HepG2 (cell line): ENCODE results near the gene MYO15A. TPM values are rescaled to one million over a fixed set of nuclear protein-coding genes. Genes with fewer than 3 reads are reported as not detected.

Source experiments
- ATAC-seq: fragments of 200-7000 bp; cut with Tn5 transposase; 3 replicates; pipeline ENCODE4 v1.9.1; 2020; ENCODE audit warnings: mild to moderate bottlenecking, moderate library complexity
- BruUV-seq: library from RNA; stranded (reverse); fragments of 400-500 nt; replicated peaks from 2 replicates; lab custom pipeline; 2021; lab: Mats Ljungman, UMichigan
- CTCF ChIA-PET: fragments of 300-600 bp; formaldehyde crosslinking; extraction: SDS; loops from one replicate; lab custom pipeline; 2021; ENCODE audit warnings: low total read pairs, inconsistent platforms, low intra/inter-chr PET ratio; lab: Yijun Ruan, JAX
- POLR2A ChIA-PET: fragments of 350-600 bp; sonication (Branson Sonifier 250); formaldehyde crosslinking; loops from one replicate; lab custom pipeline; 2020; ENCODE audit warnings: antibody characterized with exemption, inconsistent platforms; lab: Yijun Ruan, JAX
- DNase-seq: peaks from one replicate; pipeline ENCODE4 v3.0.0-alpha.2; 2015; ENCODE audit warnings: low spot score
- FAIRE-seq: peaks from 3 replicates; lab custom pipeline; 2011; peaks lifted over from hg19 to GRCh38; lab: Jason Lieb, UNC
- H2AFZ ChIP-seq: one replicate; pipeline ENCODE4 v1.6.1; 2011; ENCODE audit warnings: low read length, inconsistent platforms
- H3K27ac ChIP-seq: fragments of 300-600 bp; 3 replicates; pipeline ENCODE4 v1.8.0; 2011; ENCODE audit warnings: mixed run types, mild to moderate bottlenecking, mixed read lengths, low read length, inconsistent platforms; ENCODE audit not compliant: insufficient read depth; ENCODE audit errors: extremely low read length
- H3K27me3 ChIP-seq, 2 experiments: fragments of 200-600 bp in 1 of 2; 2 replicates in 1 of 2; 3 replicates in 1 of 2; pipeline versions ENCODE4 v1.6.0 to v1.8.0; 2011; ENCODE audit warnings: low read length in 2 of 2, mild to moderate bottlenecking in 2 of 2, moderate library complexity in 2 of 2, inconsistent platforms in 1 of 2; ENCODE audit not compliant: insufficient read depth in 2 of 2, control insufficient read depth in 1 of 2
- H3K36me3 ChIP-seq, 2 experiments: fragments of 200-600 bp in 1 of 2; replicated peaks in 1 of 2; 2 replicates in 1 of 2; 3 replicates in 1 of 2; pipeline versions ENCODE4 v1.5.1 to v1.8.0; 2011; ENCODE audit warnings: low read length in 2 of 2, inconsistent platforms in 1 of 2; ENCODE audit not compliant: insufficient read depth in 2 of 2, control insufficient read depth in 1 of 2
- H3K4me1 ChIP-seq: 2 replicates; pipeline ENCODE4 v1.5.1; 2012; ENCODE audit warnings: low read length, inconsistent platforms; ENCODE audit not compliant: insufficient read depth
- H3K4me2 ChIP-seq: 2 replicates; pipeline ENCODE4 v1.6.0; 2011; ENCODE audit warnings: low read depth, low read length, inconsistent platforms
- H3K4me3 ChIP-seq, 3 experiments: fragments of 200-600 bp in 1 of 3; sonication (generic), shearing (Covaris generic) in 1 of 3; replicated peaks in 1 of 3; 2 replicates each; pipeline ENCODE4 v1.5.1; 2011 to 2016; ENCODE audit warnings: low read length in 3 of 3, inconsistent platforms in 2 of 3, low read depth in 2 of 3, mild to moderate bottlenecking in 2 of 3, control low read depth in 1 of 3, mixed read lengths in 1 of 3; ENCODE audit not compliant: insufficient read depth in 1 of 3
- H3K79me2 ChIP-seq: one replicate; pipeline ENCODE4 v1.6.1; 2011; ENCODE audit warnings: low read length, inconsistent platforms; ENCODE audit not compliant: insufficient read depth
- H3K9ac ChIP-seq: 2 replicates; pipeline ENCODE4 v1.6.0; 2011; ENCODE audit warnings: mild to moderate bottlenecking, low read depth, low read length, inconsistent platforms; ENCODE audit not compliant: insufficient read depth
- H3K9me3 ChIP-seq: 2 replicates; pipeline ENCODE4 v1.5.1; 2012; ENCODE audit warnings: mild to moderate bottlenecking, low read length
- H4K20me1 ChIP-seq: 2 replicates; pipeline ENCODE4 v1.6.0; 2011; ENCODE audit warnings: inconsistent platforms, mild to moderate bottlenecking, low read length, moderate library complexity; ENCODE audit not compliant: insufficient read depth
- AGO2 ChIP-seq: fragments of 200-400 bp; formaldehyde crosslinking; optimal IDR thresholded peaks from 2 replicates; pipeline ENCODE3; 2017; ENCODE audit warnings: mild to moderate bottlenecking, low read depth, low read length, moderate library complexity
- GATAD2A ChIP-seq: IDR thresholded peaks from 2 replicates; pipeline ENCODE4 v1.6.1; 2016
- KLF15 ChIP-seq: sonication (generic); formaldehyde crosslinking; IDR thresholded peaks from 2 replicates; pipeline ENCODE4 v1.8.1; 2023; ENCODE audit warnings: borderline replicate concordance, mild to moderate bottlenecking, inconsistent platforms, missing genetic modification reagents, mixed read lengths
- KMT2B ChIP-seq: IDR thresholded peaks from 2 replicates; pipeline ENCODE4 v1.6.1; 2016; ENCODE audit warnings: missing genetic modification reagents, missing compliant biosample characterization
- RBM22 ChIP-seq: fragments of 200-400 bp; formaldehyde crosslinking; optimal IDR thresholded peaks from 2 replicates; pipeline ENCODE3; 2017; ENCODE audit warnings: mild to moderate bottlenecking, low read length, moderate library complexity
- TBX3 ChIP-seq: fragments of 450-650 bp; IDR thresholded peaks from 2 replicates; pipeline ENCODE4 v1.6.1; 2017; ENCODE audit warnings: antibody characterized with exemption, mild to moderate bottlenecking, inconsistent platforms, borderline replicate concordance
- TCF7 ChIP-seq: sonication (generic); IDR thresholded peaks from 2 replicates; pipeline ENCODE4 v1.6.1; 2016; ENCODE audit warnings: antibody characterized with exemption, low read depth
- ZIK1 ChIP-seq: sonication (generic); formaldehyde crosslinking; IDR thresholded peaks from 2 replicates; pipeline ENCODE4 v1.5.0; 2020; ENCODE audit warnings: mild to moderate bottlenecking, low read depth, missing genetic modification reagents, borderline replicate concordance
- ZNF224 ChIP-seq: sonication (generic); formaldehyde crosslinking; IDR thresholded peaks from 2 replicates; pipeline ENCODE4 v1.5.0; 2020; ENCODE audit warnings: mild to moderate bottlenecking, missing genetic modification reagents
- ZNF543 ChIP-seq: sonication (generic); formaldehyde crosslinking; IDR thresholded peaks from 2 replicates; pipeline ENCODE4 v1.4.0; 2020; ENCODE audit warnings: mild to moderate bottlenecking, missing genetic modification reagents
- ZNF556 ChIP-seq: sonication (generic); formaldehyde crosslinking; IDR thresholded peaks from 2 replicates; pipeline ENCODE4 v1.4.0; 2020; ENCODE audit warnings: mild to moderate bottlenecking, missing genetic modification reagents, borderline replicate concordance
- ZNF841 ChIP-seq: sonication (generic); formaldehyde crosslinking; IDR thresholded peaks from 2 replicates; pipeline ENCODE4 v1.8.1; 2023; ENCODE audit warnings: missing genetic modification reagents, borderline replicate concordance
- ZSCAN21 ChIP-seq: sonication (generic); formaldehyde crosslinking; IDR thresholded peaks from 2 replicates; pipeline ENCODE4 v1.8.0; 2022; ENCODE audit warnings: mild to moderate bottlenecking, missing genetic modification reagents, moderate library complexity, borderline replicate concordance
- WGBS: methylation state at CpG from one replicate; pipeline ENCODE4 v1.1.6; 2017; ENCODE audit warnings: low lambda C conversion rate; 5-methylcytosine and 5-hydroxymethylcytosine counted together
- in situ Hi-C: cut with HindIII; loops from 2 replicates; pipeline ENCODE4 v1.10.0; 2017; ENCODE audit warnings: low pct_unique_long_range_greater_than_20kb; ENCODE audit not compliant: extremely low pct_ligation_motif_present
- intact Hi-C: fragments of 100-400 bp; cut with micrococcal nuclease; formaldehyde crosslinking; loops from one replicate; pipeline ENCODE4 v1.10.0; 2022; ENCODE audit not compliant: unreplicated experiment
- polyA plus RNA-seq, 8 experiments: library from polyadenylated mRNA; depleted of rRNA in 3 of 8; stranded (reverse) in 7 of 8; unstranded in 1 of 8; fragments of >200 nt; fragmentation: Illumina TruSeq in 4 of 8; extraction: Trizol in 4 of 8; gene quantifications; 2 replicates each; pipeline versions ENCODE4 v1.2.1 to v1.2.3, GENCODE V29; 2011 to 2016; ENCODE audit warnings: low read depth in 4 of 8, missing spikeins in 1 of 8, mixed read lengths in 1 of 8; ENCODE audit not compliant: insufficient read depth in 1 of 8
- total RNA-seq, 5 experiments: library from RNA; depleted of rRNA; stranded (reverse); fragments of >200 nt; fragmentation: Illumina TruSeq; extraction: Trizol; gene quantifications; 2 replicates each; pipeline ENCODE4 v1.2.3, GENCODE V29; 2016; ENCODE audit warnings: low read depth in 1 of 5
- TF ChIP-seq, protein P1 (sequence below): sonication (generic); formaldehyde crosslinking; IDR thresholded peaks from 2 replicates; pipeline ENCODE4 v1.5.0; 2020; ENCODE audit warnings: missing genetic modification reagents
- TF ChIP-seq, protein P2 (sequence below): sonication (generic); formaldehyde crosslinking; IDR thresholded peaks from 2 replicates; pipeline ENCODE4 v1.5.0; 2020; ENCODE audit warnings: missing genetic modification reagents

MYO15A gene
- total and polyA plus RNA-seq, 2 of the 13 experiments (the other 11 are each of a cell fraction or from before 2014, with no cell fraction given): 0.07 to 0.20 TPM

DNA sequence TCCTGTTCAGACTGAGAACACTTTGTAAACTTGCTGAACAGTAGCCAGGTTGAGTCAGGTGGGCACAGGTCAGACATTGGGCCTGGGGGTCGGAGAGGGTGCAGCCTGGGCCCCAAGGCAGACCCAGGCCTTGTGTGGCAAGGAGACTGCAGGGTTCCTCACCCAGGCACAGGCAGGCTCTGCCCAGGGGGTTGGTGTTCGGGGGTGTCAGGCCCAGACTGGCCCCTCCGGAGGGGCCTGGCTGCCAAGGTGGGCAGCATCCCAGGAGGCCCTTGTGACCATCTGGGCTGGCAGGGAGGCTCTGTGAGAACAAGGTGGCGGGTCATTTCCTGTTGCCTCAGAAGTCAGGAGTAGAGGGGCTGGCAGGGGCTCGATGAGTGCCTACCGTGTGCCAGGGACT, 585 bp upstream of the MYO15A start:
- Histone ChIP-seq H3K9ac (no peak overlapping the region), H3K79me2 (no peaks in the 10 kb centered on the region), H3K4me1 (peaks cover 6% of the 10 kb centered on the region; the same call in 1 of the 2 replicates), H3K36me3 (peaks cover 1 to 8% of the 10 kb centered on the region in 2 experiments; a peak in 1 of 5 replicates), H3K4me3 (no peak overlapping the region), H4K20me1 (no peaks in the 10 kb centered on the region), H3K9me3 (no peaks in the 10 kb centered on the region), H2AFZ (no peak overlapping the region), H3K27me3 (no peaks in the 10 kb centered on the region), H3K27ac (no peak overlapping the region), H3K4me2 (no peak overlapping the region)
- intact Hi-C loops (no loop called here), in situ Hi-C loops (loop anchor here (25.0 kb wide), 1 partner anchor 96 kb away; no protein-coding TSS in a partner anchor)
- 100% methylated on average over 1 of the region's 6 CpGs for WGBS
- ChIA-PET POLR2A (no interaction called here), CTCF (no interaction called here)
- FAIRE-seq (no peak), DNase-seq (no peak), ATAC-seq (no peak)
- BruUV-seq: no TSS peak
- TF ChIP-seq RBM22 (no peak), AGO2 (peak; percentile 33), ZNF543 (CRISPR knock-in tag) (no peak), ZIK1 (CRISPR knock-in tag) (no peak)

DNA sequence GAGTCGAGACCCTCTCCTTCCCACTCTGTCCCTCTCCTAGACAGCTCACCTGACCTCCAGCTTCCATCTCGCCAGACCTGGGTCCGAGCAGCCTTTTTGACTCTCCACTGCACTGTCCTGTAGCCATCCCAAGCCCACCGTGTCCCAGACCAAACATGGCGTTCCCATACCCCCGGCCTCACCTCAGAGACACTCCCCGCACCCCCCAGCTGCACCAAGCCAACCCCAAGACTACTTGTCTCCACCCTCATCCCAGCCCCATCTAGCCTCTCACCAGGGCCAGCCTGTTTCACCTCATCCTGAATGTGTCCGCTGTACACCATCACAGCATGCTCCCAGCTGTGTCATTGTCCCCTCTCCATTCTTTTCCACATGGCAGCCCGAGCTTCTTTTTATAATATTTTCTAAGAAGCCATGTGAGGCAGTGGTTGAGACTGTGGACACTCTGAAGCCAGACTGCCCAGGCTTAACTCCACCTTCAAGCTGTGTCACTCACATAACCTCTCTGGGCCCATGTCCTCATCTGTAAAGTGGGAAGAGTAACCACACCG, 1.5 kb downstream of the MYO15A start:
- Histone ChIP-seq H3K9ac (no peak overlapping the region), H3K9me3 (no peaks in the 10 kb centered on the region), H3K4me3 (no peak overlapping the region), H3K4me1 (peaks cover 23% of the 10 kb centered on the region), H4K20me1 (no peaks in the 10 kb centered on the region), H3K79me2 (no peaks in the 10 kb centered on the region), H3K4me2 (no peak overlapping the region), H2AFZ (no peak overlapping the region), H3K27me3 (no peaks in the 10 kb centered on the region), H3K36me3 (peaks cover 0 to 1% of the 10 kb centered on the region in 2 experiments; a peak in 1 of 5 replicates), H3K27ac (no peak overlapping the region)
- in situ Hi-C loops (loop anchor here (25.0 kb wide), 1 partner anchor 98 kb away; no protein-coding TSS in a partner anchor), intact Hi-C loops (no loop called here)
- ATAC-seq: no peak
- DNase-seq: no peak
- ChIA-PET POLR2A (no interaction called here), CTCF (no interaction called here)
- BruUV-seq: no TSS peak
- FAIRE-seq: no peak
- 82% methylated on average over 10 of the region's 10 CpGs for WGBS
- TF ChIP-seq ZNF841 (no peak), KLF15 (CRISPR knock-in tag) (no peak), GATAD2A (no peak), TCF7 (no peak), ZNF556 (CRISPR knock-in tag) (no peak), TBX3 (no peak), ZNF224 (CRISPR knock-in tag) (no peak), ZSCAN21 (CRISPR knock-in tag) (no peak), KMT2B (CRISPR knock-in tag) (no peak)
- TF ChIP-seq, protein P1, sequence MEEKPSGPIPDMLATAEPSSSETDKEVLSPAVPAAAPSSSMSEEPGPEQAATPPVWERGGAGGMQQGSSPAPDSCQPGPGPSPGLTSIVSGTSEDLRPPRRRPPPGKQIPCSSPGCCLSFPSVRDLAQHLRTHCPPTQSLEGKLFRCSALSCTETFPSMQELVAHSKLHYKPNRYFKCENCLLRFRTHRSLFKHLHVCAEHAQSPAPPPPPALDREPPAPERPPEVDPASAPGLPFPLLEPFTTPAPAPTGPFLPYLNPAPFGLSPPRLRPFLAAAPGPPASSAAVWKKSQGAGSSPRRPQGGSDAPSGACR: no peak
- TF ChIP-seq, protein P2, sequence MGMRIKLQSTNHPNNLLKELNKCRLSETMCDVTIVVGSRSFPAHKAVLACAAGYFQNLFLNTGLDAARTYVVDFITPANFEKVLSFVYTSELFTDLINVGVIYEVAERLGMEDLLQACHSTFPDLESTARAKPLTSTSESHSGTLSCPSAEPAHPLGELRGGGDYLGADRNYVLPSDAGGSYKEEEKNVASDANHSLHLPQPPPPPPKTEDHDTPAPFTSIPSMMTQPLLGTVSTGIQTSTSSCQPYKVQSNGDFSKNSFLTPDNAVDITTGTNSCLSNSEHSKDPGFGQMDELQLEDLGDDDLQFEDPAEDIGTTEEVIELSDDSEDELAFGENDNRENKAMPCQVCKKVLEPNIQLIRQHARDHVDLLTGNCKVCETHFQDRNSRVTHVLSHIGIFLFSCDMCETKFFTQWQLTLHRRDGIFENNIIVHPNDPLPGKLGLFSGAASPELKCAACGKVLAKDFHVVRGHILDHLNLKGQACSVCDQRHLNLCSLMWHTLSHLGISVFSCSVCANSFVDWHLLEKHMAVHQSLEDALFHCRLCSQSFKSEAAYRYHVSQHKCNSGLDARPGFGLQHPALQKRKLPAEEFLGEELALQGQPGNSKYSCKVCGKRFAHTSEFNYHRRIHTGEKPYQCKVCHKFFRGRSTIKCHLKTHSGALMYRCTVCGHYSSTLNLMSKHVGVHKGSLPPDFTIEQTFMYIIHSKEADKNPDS: no peak
